HG03196 (cell line): ENCODE measurements around the gene ULK1.
"Not testable (repeated sequence)": the region's sequence is repeated elsewhere in the genome, so short reads cannot be mapped to it uniquely, and the experiment has no call there.

ENCODE experiments used
- ATAC-seq: cut with Tn5 transposase; IDR thresholded peaks from one replicate; pipeline ENCODE4 v1.9.1; 2021; ENCODE audit not compliant: unreplicated experiment

ULK1 gene

DNA sequence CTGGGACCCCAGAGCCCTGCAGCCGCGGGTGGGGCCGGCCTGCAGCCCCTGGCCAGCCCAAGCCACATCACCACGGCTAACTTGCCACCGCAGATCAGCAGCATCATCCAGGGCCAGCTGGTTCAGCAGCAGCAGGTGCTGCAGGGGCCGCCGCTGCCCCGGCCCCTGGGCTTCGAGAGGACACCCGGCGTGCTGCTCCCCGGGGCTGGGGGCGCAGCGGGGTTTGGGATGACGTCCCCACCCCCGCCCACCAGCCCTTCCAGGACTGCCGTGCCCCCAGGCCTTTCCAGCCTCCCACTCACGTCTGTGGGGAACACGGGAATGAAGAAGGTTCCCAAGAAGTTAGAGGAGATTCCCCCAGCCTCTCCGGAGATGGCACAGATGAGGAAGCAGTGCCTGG, 66.9 kb downstream of the ULK1 start:
- not testable (repeated sequence) for ATAC-seq

GRCh38 chr12:131962069-131962468, 67.6 kb downstream of the ULK1 start:
- no peak for ATAC-seq

GRCh38 chr12:131963381-131963780, 69.0 kb downstream of the ULK1 start:
- no peak for ATAC-seq

- no peak for ATAC-seq
Observed at GRCh38 chr12:131965073-131965472, 70.7 kb downstream of the ULK1 start.

DNA sequence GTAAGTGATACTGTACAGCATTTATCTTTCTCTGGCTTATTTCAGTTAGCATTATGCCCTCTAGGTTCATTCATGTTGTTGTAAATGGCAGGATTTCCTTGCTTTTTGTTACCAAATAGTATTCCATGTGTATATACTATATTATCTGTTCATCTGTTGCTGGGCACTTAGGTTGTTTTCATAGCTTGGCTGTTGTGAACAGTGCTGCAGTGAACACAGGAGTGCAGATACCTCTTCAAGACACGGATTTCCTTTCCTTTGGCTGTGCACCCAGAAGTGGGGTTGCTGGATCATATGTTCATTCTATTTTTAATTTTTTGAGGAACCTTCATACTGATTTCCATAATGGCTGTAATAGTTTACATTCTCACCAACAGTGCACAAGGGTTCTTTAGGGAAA, 76.8 kb downstream of the ULK1 start:
- no peak for ATAC-seq
